Erythroblast (primary cell): ENCODE data around the gene CPSF7.

ENCODE experiments used
- GATA1 ChIP-seq: IDR thresholded peaks from 2 replicates; pipeline ENCODE4 v1.6.1; 2011; ENCODE audit warnings: low read depth, mild to moderate bottlenecking, control low read depth, low read length, moderate library complexity
- POLR2A ChIP-seq: IDR thresholded peaks from 2 replicates; pipeline ENCODE4 v1.6.1; 2011; ENCODE audit warnings: mild to moderate bottlenecking, low read length

GRCh38 chr11:61359516-61359915 lies 70.3 kb downstream of the CPSF7 start:
- TF ChIP-seq POLR2A (no peak), GATA1 (no peak)
